HepG2 (cell line): Measurements from ENCODE around the gene CPEB3. TPM values are rescaled to one million over a fixed set of nuclear protein-coding genes. Genes with fewer than 3 reads are reported as not detected.

ENCODE experiments used
- CBX5 ChIP-seq: sonication (generic); formaldehyde crosslinking; IDR thresholded peaks from 2 replicates; pipeline ENCODE4 v1.4.0; 2020; ENCODE audit warnings: missing genetic modification reagents, borderline replicate concordance
- ELK4 ChIP-seq: sonication (generic); formaldehyde crosslinking; IDR thresholded peaks from 2 replicates; pipeline ENCODE4 v1.9.0; 2021; ENCODE audit warnings: missing genetic modification reagents, borderline replicate concordance
- ERF ChIP-seq: IDR thresholded peaks from 2 replicates; pipeline ENCODE4 v1.6.1; 2018; ENCODE audit warnings: missing biosample characterization, missing genetic modification reagents
- FOXA1 ChIP-seq, 2 experiments: fragments of 450-650 bp in 1 of 2; sonication (generic) in 1 of 2; formaldehyde crosslinking in 1 of 2; IDR thresholded peaks; 2 replicates each; pipeline versions ENCODE4 v1.4.0 to v1.6.1; 2016 to 2020; ENCODE audit warnings: missing genetic modification reagents in 1 of 2
- GPN1 ChIP-seq: sonication (generic); formaldehyde crosslinking; IDR thresholded peaks from 2 replicates; pipeline ENCODE4 v1.5.1; 2020; ENCODE audit warnings: missing genetic modification reagents, borderline replicate concordance
- HIVEP1 ChIP-seq: sonication (generic); formaldehyde crosslinking; IDR thresholded peaks from 2 replicates; pipeline ENCODE4 v1.4.0; 2020; ENCODE audit warnings: mild to moderate bottlenecking, missing genetic modification reagents
- HNF4A ChIP-seq: sonication (generic); formaldehyde crosslinking; IDR thresholded peaks from 2 replicates; pipeline ENCODE4 v1.4.0; 2020; ENCODE audit warnings: missing genetic modification reagents
- MYPOP ChIP-seq: sonication (generic); formaldehyde crosslinking; IDR thresholded peaks from 2 replicates; pipeline ENCODE4 v1.8.1; 2023; ENCODE audit warnings: mild to moderate bottlenecking, moderate library complexity, missing genetic modification reagents
- NFKB2 ChIP-seq: sonication (generic); formaldehyde crosslinking; IDR thresholded peaks from 2 replicates; pipeline ENCODE4 v1.4.0; 2020; ENCODE audit warnings: missing genetic modification reagents, borderline replicate concordance
- PAWR ChIP-seq: sonication (generic); formaldehyde crosslinking; IDR thresholded peaks from 2 replicates; pipeline ENCODE4 v1.4.0; 2020; ENCODE audit warnings: missing genetic modification reagents, mild to moderate bottlenecking, borderline replicate concordance
- RFX3 ChIP-seq: IDR thresholded peaks from 2 replicates; pipeline ENCODE4 v1.6.1; 2016; ENCODE audit warnings: missing biosample characterization, missing genetic modification reagents
- SMARCC2 ChIP-seq: fragments of 450-650 bp; IDR thresholded peaks from 2 replicates; pipeline ENCODE4 v1.6.1; 2017; ENCODE audit warnings: antibody characterized with exemption, mild to moderate bottlenecking
- ZMAT3 ChIP-seq: sonication (generic); formaldehyde crosslinking; conservative IDR thresholded peaks from 2 replicates; pipeline ENCODE4 v1.7.0; 2021; ENCODE audit warnings: missing genetic modification reagents
- ZNF10 ChIP-seq: sonication (generic); formaldehyde crosslinking; IDR thresholded peaks from 2 replicates; pipeline ENCODE4 v1.4.0; 2020; ENCODE audit warnings: mild to moderate bottlenecking, low read depth, missing genetic modification reagents, borderline replicate concordance
- ZNF180 ChIP-seq: sonication (generic); formaldehyde crosslinking; IDR thresholded peaks from 2 replicates; pipeline ENCODE4 v1.4.0; 2020; ENCODE audit warnings: low read depth, missing genetic modification reagents, borderline replicate concordance
- ZNF224 ChIP-seq: sonication (generic); formaldehyde crosslinking; IDR thresholded peaks from 2 replicates; pipeline ENCODE4 v1.5.0; 2020; ENCODE audit warnings: mild to moderate bottlenecking, missing genetic modification reagents
- ZNF331 ChIP-seq: sonication (generic); formaldehyde crosslinking; IDR thresholded peaks from 2 replicates; pipeline ENCODE4 v1.4.0; 2020; ENCODE audit warnings: missing genetic modification reagents
- ZNF468 ChIP-seq: sonication (generic); formaldehyde crosslinking; IDR thresholded peaks from 2 replicates; pipeline ENCODE4 v1.8.0; 2022; ENCODE audit warnings: mild to moderate bottlenecking, moderate library complexity, missing genetic modification reagents
- polyA plus RNA-seq, 8 experiments: library from polyadenylated mRNA; depleted of rRNA in 3 of 8; stranded (reverse) in 7 of 8; unstranded in 1 of 8; fragments of >200 nt; fragmentation: Illumina TruSeq in 4 of 8; extraction: Trizol in 4 of 8; gene quantifications; 2 replicates each; pipeline versions ENCODE4 v1.2.1 to v1.2.3, GENCODE V29; 2011 to 2016; ENCODE audit warnings: low read depth in 4 of 8, missing spikeins in 1 of 8, mixed read lengths in 1 of 8; ENCODE audit not compliant: insufficient read depth in 1 of 8
- total RNA-seq, 5 experiments: library from RNA; depleted of rRNA; stranded (reverse); fragments of >200 nt; fragmentation: Illumina TruSeq; extraction: Trizol; gene quantifications; 2 replicates each; pipeline ENCODE4 v1.2.3, GENCODE V29; 2016; ENCODE audit warnings: low read depth in 1 of 5
- TF ChIP-seq, protein P1 (sequence below): sonication (generic); formaldehyde crosslinking; IDR thresholded peaks from 2 replicates; pipeline ENCODE4 v1.5.1; 2020; ENCODE audit warnings: missing genetic modification reagents, mild to moderate bottlenecking, borderline replicate concordance
- TF ChIP-seq, protein P2 (sequence below): sonication (generic); formaldehyde crosslinking; conservative IDR thresholded peaks from 2 replicates; pipeline ENCODE4 v1.8.0; 2022; ENCODE audit warnings: low read depth, missing genetic modification reagents
- TF ChIP-seq, protein P3 (sequence below): sonication (generic); formaldehyde crosslinking; IDR thresholded peaks from 2 replicates; pipeline ENCODE4 v1.4.0; 2020; ENCODE audit warnings: mild to moderate bottlenecking, missing genetic modification reagents, borderline replicate concordance

Gene CPEB3
- total and polyA plus RNA-seq, 2 of the 13 experiments (the other 11 are each of a cell fraction or from before 2014, with no cell fraction given) = 0.66 to 0.70 TPM

GRCh38 chr10:92124020-92124419 is 166.9 kb downstream of the CPEB3 start (continued):
- TF ChIP-seq ZNF10 (CRISPR knock-in tag) (no peak), FOXA1 (IDR thresholded peaks at IDR 0.05) (no peak), FOXA1 (CRISPR knock-in tag; IDR thresholded peaks at IDR 0.05) (peak; percentile 68), NFKB2 (CRISPR knock-in tag) (no peak), ZMAT3 (no peak), RFX3 (no peak), GPN1 (CRISPR knock-in tag) (no peak), PAWR (CRISPR knock-in tag) (no peak), ERF (no peak), ZNF224 (no peak), HNF4A (CRISPR knock-in tag) (peak; percentile 44; the same call in 1 of the 2 replicates), ZNF468 (CRISPR knock-in tag) (no peak), ELK4 (CRISPR knock-in tag) (no peak), MYPOP (no peak), HIVEP1 (CRISPR knock-in tag) (no peak), SMARCC2 (no peak), ZNF180 (CRISPR knock-in tag) (no peak), CBX5 (CRISPR knock-in tag) (no peak), ZNF331 (CRISPR knock-in tag) (no peak)
- TF ChIP-seq, protein P1, sequence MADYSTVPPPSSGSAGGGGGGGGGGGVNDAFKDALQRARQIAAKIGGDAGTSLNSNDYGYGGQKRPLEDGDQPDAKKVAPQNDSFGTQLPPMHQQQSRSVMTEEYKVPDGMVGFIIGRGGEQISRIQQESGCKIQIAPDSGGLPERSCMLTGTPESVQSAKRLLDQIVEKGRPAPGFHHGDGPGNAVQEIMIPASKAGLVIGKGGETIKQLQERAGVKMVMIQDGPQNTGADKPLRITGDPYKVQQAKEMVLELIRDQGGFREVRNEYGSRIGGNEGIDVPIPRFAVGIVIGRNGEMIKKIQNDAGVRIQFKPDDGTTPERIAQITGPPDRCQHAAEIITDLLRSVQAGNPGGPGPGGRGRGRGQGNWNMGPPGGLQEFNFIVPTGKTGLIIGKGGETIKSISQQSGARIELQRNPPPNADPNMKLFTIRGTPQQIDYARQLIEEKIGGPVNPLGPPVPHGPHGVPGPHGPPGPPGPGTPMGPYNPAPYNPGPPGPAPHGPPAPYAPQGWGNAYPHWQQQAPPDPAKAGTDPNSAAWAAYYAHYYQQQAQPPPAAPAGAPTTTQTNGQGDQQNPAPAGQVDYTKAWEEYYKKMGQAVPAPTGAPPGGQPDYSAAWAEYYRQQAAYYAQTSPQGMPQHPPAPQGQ (CRISPR knock-in tag) = no peak
- TF ChIP-seq, protein P2, sequence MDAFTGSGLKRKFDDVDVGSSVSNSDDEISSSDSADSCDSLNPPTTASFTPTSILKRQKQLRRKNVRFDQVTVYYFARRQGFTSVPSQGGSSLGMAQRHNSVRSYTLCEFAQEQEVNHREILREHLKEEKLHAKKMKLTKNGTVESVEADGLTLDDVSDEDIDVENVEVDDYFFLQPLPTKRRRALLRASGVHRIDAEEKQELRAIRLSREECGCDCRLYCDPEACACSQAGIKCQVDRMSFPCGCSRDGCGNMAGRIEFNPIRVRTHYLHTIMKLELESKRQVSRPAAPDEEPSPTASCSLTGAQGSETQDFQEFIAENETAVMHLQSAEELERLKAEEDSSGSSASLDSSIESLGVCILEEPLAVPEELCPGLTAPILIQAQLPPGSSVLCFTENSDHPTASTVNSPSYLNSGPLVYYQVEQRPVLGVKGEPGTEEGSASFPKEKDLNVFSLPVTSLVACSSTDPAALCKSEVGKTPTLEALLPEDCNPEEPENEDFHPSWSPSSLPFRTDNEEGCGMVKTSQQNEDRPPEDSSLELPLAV = no peak
- TF ChIP-seq, protein P3, sequence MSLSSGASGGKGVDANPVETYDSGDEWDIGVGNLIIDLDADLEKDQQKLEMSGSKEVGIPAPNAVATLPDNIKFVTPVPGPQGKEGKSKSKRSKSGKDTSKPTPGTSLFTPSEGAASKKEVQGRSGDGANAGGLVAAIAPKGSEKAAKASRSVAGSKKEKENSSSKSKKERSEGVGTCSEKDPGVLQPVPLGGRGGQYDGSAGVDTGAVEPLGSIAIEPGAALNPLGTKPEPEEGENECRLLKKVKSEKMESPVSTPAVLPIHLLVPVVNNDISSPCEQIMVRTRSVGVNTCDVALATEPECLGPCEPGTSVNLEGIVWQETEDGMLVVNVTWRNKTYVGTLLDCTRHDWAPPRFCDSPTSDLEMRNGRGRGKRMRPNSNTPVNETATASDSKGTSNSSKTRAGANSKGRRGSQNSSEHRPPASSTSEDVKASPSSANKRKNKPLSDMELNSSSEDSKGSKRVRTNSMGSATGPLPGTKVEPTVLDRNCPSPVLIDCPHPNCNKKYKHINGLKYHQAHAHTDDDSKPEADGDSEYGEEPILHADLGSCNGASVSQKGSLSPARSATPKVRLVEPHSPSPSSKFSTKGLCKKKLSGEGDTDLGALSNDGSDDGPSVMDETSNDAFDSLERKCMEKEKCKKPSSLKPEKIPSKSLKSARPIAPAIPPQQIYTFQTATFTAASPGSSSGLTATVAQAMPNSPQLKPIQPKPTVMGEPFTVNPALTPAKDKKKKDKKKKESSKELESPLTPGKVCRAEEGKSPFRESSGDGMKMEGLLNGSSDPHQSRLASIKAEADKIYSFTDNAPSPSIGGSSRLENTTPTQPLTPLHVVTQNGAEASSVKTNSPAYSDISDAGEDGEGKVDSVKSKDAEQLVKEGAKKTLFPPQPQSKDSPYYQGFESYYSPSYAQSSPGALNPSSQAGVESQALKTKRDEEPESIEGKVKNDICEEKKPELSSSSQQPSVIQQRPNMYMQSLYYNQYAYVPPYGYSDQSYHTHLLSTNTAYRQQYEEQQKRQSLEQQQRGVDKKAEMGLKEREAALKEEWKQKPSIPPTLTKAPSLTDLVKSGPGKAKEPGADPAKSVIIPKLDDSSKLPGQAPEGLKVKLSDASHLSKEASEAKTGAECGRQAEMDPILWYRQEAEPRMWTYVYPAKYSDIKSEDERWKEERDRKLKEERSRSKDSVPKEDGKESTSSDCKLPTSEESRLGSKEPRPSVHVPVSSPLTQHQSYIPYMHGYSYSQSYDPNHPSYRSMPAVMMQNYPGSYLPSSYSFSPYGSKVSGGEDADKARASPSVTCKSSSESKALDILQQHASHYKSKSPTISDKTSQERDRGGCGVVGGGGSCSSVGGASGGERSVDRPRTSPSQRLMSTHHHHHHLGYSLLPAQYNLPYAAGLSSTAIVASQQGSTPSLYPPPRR = no peak
